Osteocyte (in vitro differentiated cells): Measurements from ENCODE around the gene EHMT1. TPM values are rescaled to one million over a fixed set of nuclear protein-coding genes. Genes with fewer than 3 reads are reported as not detected.

Experiments used
- DNase-seq: peaks from one replicate; pipeline ENCODE4 v3.0.0; 2021; ENCODE audit warnings: mixed read lengths; ENCODE audit not compliant: unreplicated experiment; ENCODE audit errors: extremely low spot score
- H3K27ac Mint-ChIP-seq: one replicate; pipeline ENCODE4 v1.8.0; 2021; ENCODE audit warnings: mild to moderate bottlenecking, mixed read lengths; ENCODE audit not compliant: unreplicated experiment
- H3K27me3 Mint-ChIP-seq: one replicate; pipeline ENCODE4 v1.8.0; 2021; ENCODE audit warnings: mixed read lengths; ENCODE audit not compliant: unreplicated experiment
- H3K36me3 Mint-ChIP-seq: one replicate; pipeline ENCODE4 v1.8.0; 2021; ENCODE audit warnings: mixed read lengths; ENCODE audit not compliant: unreplicated experiment
- H3K4me1 Mint-ChIP-seq: one replicate; pipeline ENCODE4 v1.8.0; 2021; ENCODE audit warnings: mixed read lengths; ENCODE audit not compliant: unreplicated experiment
- H3K4me3 Mint-ChIP-seq: one replicate; pipeline ENCODE4 v1.8.0; 2021; ENCODE audit warnings: mild to moderate bottlenecking, moderate library complexity, mixed read lengths; ENCODE audit not compliant: unreplicated experiment
- H3K9me3 Mint-ChIP-seq: one replicate; pipeline ENCODE4 v1.8.0; 2021; ENCODE audit warnings: mixed read lengths; ENCODE audit not compliant: unreplicated experiment
- total RNA-seq: library from RNA; stranded (reverse); gene quantifications from 2 replicates; pipeline ENCODE4 v1.2.1, GENCODE V29; 2021
- TF ChIP-seq, protein P1 (sequence below): fragments of 200-600 bp; sonication (generic); IDR thresholded peaks from 2 replicates; pipeline ENCODE4 v1.5.0; 2021; ENCODE audit warnings: antibody characterized with exemption, mild to moderate bottlenecking, moderate library complexity

Gene EHMT1
- total RNA-seq, 1 donor from 2014 or later = 88.6 TPM

DNA sequence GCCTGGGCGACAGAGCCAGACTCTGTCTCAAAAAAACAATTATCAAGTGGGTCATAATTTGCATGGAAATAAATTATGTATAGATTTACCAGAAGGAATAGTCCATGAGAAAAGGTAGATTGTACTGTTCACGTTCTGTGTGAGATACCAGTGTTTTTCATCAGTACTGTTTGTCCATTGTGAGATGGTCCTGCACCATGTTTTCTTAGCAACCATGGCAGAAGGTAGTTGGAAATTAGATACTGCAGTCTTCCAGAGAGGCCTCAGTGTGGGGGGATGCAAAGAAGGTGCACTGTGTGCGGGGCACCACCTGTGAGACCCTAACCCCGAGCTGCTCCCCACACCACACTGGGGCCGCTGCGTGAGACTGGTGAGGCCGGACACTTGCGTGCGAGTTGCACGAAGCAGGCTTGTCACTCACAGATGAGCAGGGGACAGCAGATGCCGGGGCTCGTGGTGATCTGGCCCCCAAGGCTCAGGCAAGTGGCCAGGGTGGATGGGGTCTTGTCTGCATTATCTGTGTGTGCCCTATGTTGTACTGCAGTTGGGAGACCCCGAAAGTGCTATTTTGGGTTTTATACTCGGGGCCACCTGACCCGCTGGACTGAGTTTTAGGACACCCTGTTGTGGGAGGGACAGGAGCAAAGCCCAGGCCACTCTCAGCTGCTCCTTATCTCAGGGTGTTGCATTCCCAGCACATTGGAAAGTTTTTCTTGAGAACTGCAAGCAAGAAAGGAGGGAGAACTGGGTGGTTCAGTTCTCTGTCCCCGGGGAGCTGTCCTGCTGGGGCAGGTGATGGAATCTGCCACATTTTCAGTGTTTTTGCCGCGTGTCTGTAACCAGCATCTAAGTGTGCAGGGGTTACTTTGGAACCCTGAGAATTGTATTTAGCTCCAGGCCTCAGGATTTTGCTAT lies 61.9 kb downstream of the EHMT1 start:
- Mint-ChIP-seq H3K4me1 (peaks cover 25% of the 10 kb centered on the region), H3K9me3 (no peaks in the 10 kb centered on the region), H3K27me3 (no peaks in the 10 kb centered on the region), H3K4me3 (no peak overlapping the region), H3K36me3 (peaks cover 7% of the 10 kb centered on the region), H3K27ac (no peak overlapping the region)
- no peak for DNase-seq
- TF ChIP-seq, protein P1, sequence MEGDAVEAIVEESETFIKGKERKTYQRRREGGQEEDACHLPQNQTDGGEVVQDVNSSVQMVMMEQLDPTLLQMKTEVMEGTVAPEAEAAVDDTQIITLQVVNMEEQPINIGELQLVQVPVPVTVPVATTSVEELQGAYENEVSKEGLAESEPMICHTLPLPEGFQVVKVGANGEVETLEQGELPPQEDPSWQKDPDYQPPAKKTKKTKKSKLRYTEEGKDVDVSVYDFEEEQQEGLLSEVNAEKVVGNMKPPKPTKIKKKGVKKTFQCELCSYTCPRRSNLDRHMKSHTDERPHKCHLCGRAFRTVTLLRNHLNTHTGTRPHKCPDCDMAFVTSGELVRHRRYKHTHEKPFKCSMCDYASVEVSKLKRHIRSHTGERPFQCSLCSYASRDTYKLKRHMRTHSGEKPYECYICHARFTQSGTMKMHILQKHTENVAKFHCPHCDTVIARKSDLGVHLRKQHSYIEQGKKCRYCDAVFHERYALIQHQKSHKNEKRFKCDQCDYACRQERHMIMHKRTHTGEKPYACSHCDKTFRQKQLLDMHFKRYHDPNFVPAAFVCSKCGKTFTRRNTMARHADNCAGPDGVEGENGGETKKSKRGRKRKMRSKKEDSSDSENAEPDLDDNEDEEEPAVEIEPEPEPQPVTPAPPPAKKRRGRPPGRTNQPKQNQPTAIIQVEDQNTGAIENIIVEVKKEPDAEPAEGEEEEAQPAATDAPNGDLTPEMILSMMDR = no peak

DNA sequence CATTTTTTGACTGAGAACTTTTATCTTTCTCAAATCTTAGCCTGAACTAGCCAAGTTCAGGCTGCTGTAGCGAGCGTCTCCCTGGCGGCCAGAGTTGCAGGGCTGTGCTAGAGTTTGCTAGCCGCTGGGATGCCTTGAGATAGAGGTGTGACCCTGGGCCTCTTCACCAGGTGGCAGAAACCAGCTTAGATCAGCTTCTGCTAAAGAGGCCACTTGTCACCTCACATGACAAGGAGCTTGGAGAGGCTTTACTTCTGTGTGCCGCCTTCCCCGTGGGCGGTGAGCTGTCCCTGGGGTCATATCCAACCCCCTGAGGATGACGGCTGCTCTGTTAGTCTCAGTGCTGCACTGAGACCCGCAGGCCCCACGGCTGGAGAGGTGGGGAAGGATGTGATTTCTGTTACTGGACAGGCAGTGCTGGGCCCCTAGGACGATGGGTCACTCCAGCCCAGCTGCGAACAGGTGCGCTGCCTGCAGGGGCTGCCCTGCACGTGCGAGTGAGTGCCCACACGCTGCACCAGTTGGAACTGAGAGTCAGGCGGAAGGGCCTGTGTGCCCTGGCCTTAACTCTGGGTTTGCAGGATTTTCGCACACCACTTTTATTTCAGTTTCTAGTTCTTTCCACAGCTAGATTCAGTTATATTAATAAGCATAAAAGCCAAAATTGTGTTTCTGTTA lies 63.8 kb downstream of the EHMT1 start:
- peaks cover 26% of the 10 kb centered on the region for H3K4me1 Mint-ChIP-seq
- no peak overlapping the region for H3K4me3 Mint-ChIP-seq
- H3K36me3 Mint-ChIP-seq = peaks cover 7% of the 10 kb centered on the region
- TF ChIP-seq, protein P1 = no peak
- DNase-seq = no peak
- no peaks in the 10 kb centered on the region for H3K9me3 Mint-ChIP-seq
- H3K27ac Mint-ChIP-seq = no peak overlapping the region
- H3K27me3 Mint-ChIP-seq = no peaks in the 10 kb centered on the region

DNA sequence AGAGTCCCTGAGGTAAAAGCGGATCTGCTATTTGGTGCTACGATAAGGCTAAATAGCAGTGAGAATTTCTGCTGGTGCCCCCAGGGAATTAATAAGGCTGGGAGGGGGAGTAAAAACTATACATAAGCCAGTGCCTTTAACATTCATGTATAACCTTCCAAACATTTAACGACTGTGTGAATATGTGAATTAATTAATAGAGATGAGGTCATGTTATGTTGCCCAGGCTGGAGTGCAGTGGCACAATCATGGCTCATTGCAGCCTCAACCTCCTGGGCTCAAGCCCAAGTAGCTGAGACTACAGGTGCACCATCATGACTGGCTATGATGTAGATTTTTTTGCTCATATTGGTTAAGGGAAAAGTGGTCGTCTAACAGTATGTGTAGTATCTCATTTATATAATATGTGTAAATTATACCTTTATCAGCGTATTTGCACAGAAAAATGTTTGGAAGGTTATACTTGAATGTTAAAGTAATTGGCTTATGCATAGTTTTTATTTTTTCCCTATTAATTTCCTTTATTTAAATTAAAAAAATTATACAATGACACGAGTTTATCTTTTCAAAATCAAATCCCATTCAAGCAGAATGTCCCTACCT lies 64.6 kb downstream of the EHMT1 start:
- H3K4me1 Mint-ChIP-seq = peaks cover 26% of the 10 kb centered on the region
- H3K27me3 Mint-ChIP-seq = no peaks in the 10 kb centered on the region
- H3K9me3 Mint-ChIP-seq = no peaks in the 10 kb centered on the region
- no peak overlapping the region for H3K4me3 Mint-ChIP-seq
- peaks cover 4% of the 10 kb centered on the region for H3K36me3 Mint-ChIP-seq
- TF ChIP-seq, protein P1 = no peak
- no peak overlapping the region for H3K27ac Mint-ChIP-seq
- DNase-seq = no peak

DNA sequence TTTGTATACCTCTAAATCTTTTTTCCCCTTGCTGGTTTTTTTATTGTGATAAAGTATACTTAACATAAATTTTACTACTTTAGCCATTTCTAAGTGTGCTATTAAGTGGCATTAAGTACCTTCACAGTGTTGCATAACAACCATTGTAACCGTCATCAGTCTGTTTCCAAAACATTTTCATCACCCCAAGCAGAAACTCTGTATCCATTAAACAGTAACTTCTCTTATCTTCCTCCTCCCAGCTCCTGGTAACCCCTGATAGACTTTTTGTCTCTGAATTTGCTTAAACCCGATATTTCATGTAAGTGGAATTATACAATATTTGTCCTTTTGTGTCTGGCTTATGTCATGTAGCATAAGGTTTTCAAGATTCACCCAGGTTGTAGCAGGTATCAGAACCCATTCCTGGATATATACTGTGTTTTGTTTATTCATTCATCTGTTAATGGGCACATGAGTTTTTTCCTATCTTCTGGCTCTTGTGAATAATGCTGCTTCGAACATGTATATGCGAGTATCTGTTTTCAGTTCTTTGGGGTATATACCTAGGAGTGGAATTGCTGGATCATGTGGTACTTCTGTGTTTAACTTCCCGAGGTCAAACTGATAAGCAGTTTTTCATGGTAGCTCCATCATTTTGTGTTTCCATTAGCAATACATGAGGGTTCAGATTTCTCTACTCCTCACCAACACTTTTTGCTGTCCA lies 66.4 kb downstream of the EHMT1 start:
- TF ChIP-seq, protein P1 = no peak
- H3K9me3 Mint-ChIP-seq = no peaks in the 10 kb centered on the region
- H3K4me1 Mint-ChIP-seq = peaks cover 26% of the 10 kb centered on the region
- no peak for DNase-seq
- no peaks in the 10 kb centered on the region for H3K27me3 Mint-ChIP-seq
- no peak overlapping the region for H3K27ac Mint-ChIP-seq
- H3K36me3 Mint-ChIP-seq = no peaks in the 10 kb centered on the region
- H3K4me3 Mint-ChIP-seq = no peak overlapping the region
